ENCODE measurements around the gene DCLK1. TPM values are rescaled to one million over a fixed set of nuclear protein-coding genes. Genes with fewer than 3 reads are reported as not detected.
A peak's percentile ranks its signal among the peaks of the same experiment; 100 is the strongest.
"Not testable (repeated sequence)": the region's sequence is repeated elsewhere in the genome, so short reads cannot be mapped to it uniquely, and the experiment has no call there.

DCLK1 gene
- total RNA-seq, 1 experiment from 2014 or later: 36.2 TPM

DNA sequence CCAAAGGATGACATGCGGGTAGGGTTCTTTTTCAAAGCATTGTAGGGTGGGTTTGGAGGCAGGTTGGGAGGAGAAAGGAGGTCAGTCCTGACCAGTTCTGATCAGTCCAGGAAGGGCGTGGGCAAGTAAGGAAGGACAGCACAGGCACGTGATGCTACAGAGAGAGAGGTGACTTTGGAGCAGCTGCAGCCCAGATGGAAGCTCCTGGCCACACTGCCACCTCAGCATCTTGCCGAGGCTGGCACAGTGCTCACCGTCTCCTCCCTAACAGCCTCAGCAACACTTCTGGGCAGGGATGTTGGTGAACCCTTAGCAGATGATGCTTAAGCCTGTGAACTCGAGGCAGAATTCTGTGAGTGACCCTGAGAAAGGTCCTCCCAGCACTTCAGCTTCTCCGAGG lies 155.1 kb downstream of the DCLK1 start:
- H3K4ac ChIP-seq (ENCODE audit: low read depth, low read length): no peak overlapping the region
- H4K91ac ChIP-seq (ENCODE audit: insufficient read length, low read depth, low read length): no peak overlapping the region
- H3T11ph ChIP-seq (ENCODE audit: low read length): no peak overlapping the region
- H3K27ac ChIP-seq (ENCODE audit: insufficient read length, low read depth, low read length): no peak overlapping the region
- H2AK5ac ChIP-seq (ENCODE audit: insufficient read length, low read length): no peak overlapping the region
- no peak overlapping the region for H3K23ac ChIP-seq (ENCODE audit: insufficient read length, low read depth, low read length)
- no peak overlapping the region for H2BK20ac ChIP-seq (ENCODE audit: low read depth, low read length, poor library complexity, severe bottlenecking)
- H4K5ac ChIP-seq (ENCODE audit: insufficient read length, low read depth, low read length): no peak overlapping the region
- no peak overlapping the region; the same call in 1 of the 2 replicates for H3K14ac ChIP-seq (ENCODE audit: insufficient read depth, low read length)
- H2BK5ac ChIP-seq (ENCODE audit: insufficient read length, low read length): no peak overlapping the region
- no peaks in the 10 kb centered on the region for H3K27me3 ChIP-seq (ENCODE audit: insufficient read depth, low read length)
- peaks cover 4% of the 10 kb centered on the region for H3K9me3 ChIP-seq (ENCODE audit: control insufficient read depth, low read depth, low read length)
- H2BK15ac ChIP-seq (ENCODE audit: low read depth, low read length): no peak overlapping the region
- DNase-seq: no peak
- H2AFZ ChIP-seq (ENCODE audit: low read length): no peak overlapping the region
- Mint-ChIP-seq H3K4me1 (peaks cover 16 to 19% of the 10 kb centered on the region in 2 experiments), H3K4me3 (no peak overlapping the region), H3K9me3 (peaks cover 27 to 31% of the 10 kb centered on the region in 2 experiments), H3K36me3 (ENCODE audit: insufficient read depth in 1 of 3, low read depth in 3 of 3) (peaks cover 19 to 43% (median 20%) of the 10 kb centered on the region in 3 experiments), H3K27ac (peak overlapping the region in 1 of 3 experiments; percentile 83; a peak in 1 of 7 replicates), H3K27me3 (ENCODE audit: low read depth) (no peaks in the 10 kb centered on the region)
- H3K79me2 ChIP-seq (ENCODE audit: insufficient read depth, low read length): no peaks in the 10 kb centered on the region
- no peak overlapping the region for H3K4me2 ChIP-seq (ENCODE audit: insufficient read depth, insufficient read length, low read length)
- no peak overlapping the region for H2BK120ac ChIP-seq (ENCODE audit: low read depth, low read length, poor library complexity, severe bottlenecking)
- H4K20me1 ChIP-seq (ENCODE audit: control insufficient read depth, insufficient read depth, insufficient read length): no peaks in the 10 kb centered on the region
- H3K56ac ChIP-seq (ENCODE audit: insufficient read length, low read depth, low read length): no peak overlapping the region
- H3K18ac ChIP-seq (ENCODE audit: insufficient read length, low read depth, low read length): no peak overlapping the region
- H3K79me1 ChIP-seq (ENCODE audit: insufficient read depth, low read depth, low read length, poor library complexity, severe bottlenecking): no peaks in the 10 kb centered on the region
- no peak overlapping the region for H4K8ac ChIP-seq (replicated peaks; ENCODE audit: insufficient read length, low read depth, low read length)
- TF ChIP-seq, protein P1, sequence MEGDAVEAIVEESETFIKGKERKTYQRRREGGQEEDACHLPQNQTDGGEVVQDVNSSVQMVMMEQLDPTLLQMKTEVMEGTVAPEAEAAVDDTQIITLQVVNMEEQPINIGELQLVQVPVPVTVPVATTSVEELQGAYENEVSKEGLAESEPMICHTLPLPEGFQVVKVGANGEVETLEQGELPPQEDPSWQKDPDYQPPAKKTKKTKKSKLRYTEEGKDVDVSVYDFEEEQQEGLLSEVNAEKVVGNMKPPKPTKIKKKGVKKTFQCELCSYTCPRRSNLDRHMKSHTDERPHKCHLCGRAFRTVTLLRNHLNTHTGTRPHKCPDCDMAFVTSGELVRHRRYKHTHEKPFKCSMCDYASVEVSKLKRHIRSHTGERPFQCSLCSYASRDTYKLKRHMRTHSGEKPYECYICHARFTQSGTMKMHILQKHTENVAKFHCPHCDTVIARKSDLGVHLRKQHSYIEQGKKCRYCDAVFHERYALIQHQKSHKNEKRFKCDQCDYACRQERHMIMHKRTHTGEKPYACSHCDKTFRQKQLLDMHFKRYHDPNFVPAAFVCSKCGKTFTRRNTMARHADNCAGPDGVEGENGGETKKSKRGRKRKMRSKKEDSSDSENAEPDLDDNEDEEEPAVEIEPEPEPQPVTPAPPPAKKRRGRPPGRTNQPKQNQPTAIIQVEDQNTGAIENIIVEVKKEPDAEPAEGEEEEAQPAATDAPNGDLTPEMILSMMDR (conservative IDR thresholded peaks at IDR 0.05): no peak
- H3K9ac ChIP-seq (ENCODE audit: extremely low read depth, insufficient read length, low read length): no peak overlapping the region
- H2BK12ac ChIP-seq (ENCODE audit: insufficient read length, low read depth, low read length): no peak overlapping the region
- H3K4me1 ChIP-seq (ENCODE audit: insufficient read depth, low read length): no peaks in the 10 kb centered on the region
- no CpG with 5 or more reads among the region's 7 CpGs for WGBS (ENCODE audit: extremely low coverage, insufficient read length, low lambda C conversion rate)
- no peaks in the 10 kb centered on the region for H3K23me2 ChIP-seq (ENCODE audit: insufficient read length, low read depth, low read length, poor library complexity, severe bottlenecking)

DNA sequence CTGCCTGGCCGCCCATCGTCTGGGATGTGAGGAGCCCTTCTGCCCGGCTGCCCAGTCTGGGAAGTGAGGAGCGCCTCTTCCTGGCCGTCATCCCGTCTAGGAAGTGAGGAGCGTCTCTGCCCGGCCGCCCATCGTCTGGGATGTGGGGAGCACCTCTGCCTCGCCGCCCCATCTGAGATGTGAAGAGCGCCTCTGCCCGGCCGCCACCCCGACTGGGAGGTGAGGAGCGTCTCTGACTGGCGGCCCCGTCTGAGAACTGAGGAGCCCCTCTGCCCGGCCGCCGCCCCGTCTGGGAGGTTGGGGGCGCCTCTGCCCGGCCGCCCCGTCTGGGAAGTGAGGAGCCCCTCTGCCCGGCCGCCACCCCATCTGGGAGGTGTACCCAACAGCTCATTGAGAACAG lies 164.2 kb downstream of the DCLK1 start:
- H3K14ac ChIP-seq (ENCODE audit: insufficient read depth, low read length); H2BK15ac ChIP-seq (ENCODE audit: low read depth, low read length); H2BK120ac ChIP-seq (ENCODE audit: low read depth, low read length, poor library complexity, severe bottlenecking); H3K27me3 Mint-ChIP-seq (ENCODE audit: low read depth); H2BK5ac ChIP-seq (ENCODE audit: insufficient read length, low read length); H2BK20ac ChIP-seq (ENCODE audit: low read depth, low read length, poor library complexity, severe bottlenecking); H4K91ac ChIP-seq (ENCODE audit: insufficient read length, low read depth, low read length); H3K27ac Mint-ChIP-seq; H4K5ac ChIP-seq (ENCODE audit: insufficient read length, low read depth, low read length); H2AK5ac ChIP-seq (ENCODE audit: insufficient read length, low read length); H3K56ac ChIP-seq (ENCODE audit: insufficient read length, low read depth, low read length); H2AFZ ChIP-seq (ENCODE audit: low read length); H3K4me2 ChIP-seq (ENCODE audit: insufficient read depth, insufficient read length, low read length); H3K27me3 ChIP-seq (ENCODE audit: insufficient read depth, low read length); H3K4me1 Mint-ChIP-seq; H3K18ac ChIP-seq (ENCODE audit: insufficient read length, low read depth, low read length); H4K8ac ChIP-seq (replicated peaks; ENCODE audit: insufficient read length, low read depth, low read length); H2BK12ac ChIP-seq (ENCODE audit: insufficient read length, low read depth, low read length); H3K4me1 ChIP-seq (ENCODE audit: insufficient read depth, low read length); H3K79me2 ChIP-seq (ENCODE audit: insufficient read depth, low read length); H3K4ac ChIP-seq (ENCODE audit: low read depth, low read length); H4K20me1 ChIP-seq (ENCODE audit: control insufficient read depth, insufficient read depth, insufficient read length); H3K9ac ChIP-seq (ENCODE audit: extremely low read depth, insufficient read length, low read length); H3K23me2 ChIP-seq (ENCODE audit: insufficient read length, low read depth, low read length, poor library complexity, severe bottlenecking); DNase-seq; H3K23ac ChIP-seq (ENCODE audit: insufficient read length, low read depth, low read length); H3K4me3 Mint-ChIP-seq; H3K79me1 ChIP-seq (ENCODE audit: insufficient read depth, low read depth, low read length, poor library complexity, severe bottlenecking); H3T11ph ChIP-seq (ENCODE audit: low read length); H3K27ac ChIP-seq (ENCODE audit: insufficient read length, low read depth, low read length): not testable (repeated sequence)
- H3K9me3 Mint-ChIP-seq: peaks cover 27 to 36% of the 10 kb centered on the region in 2 experiments
- no CpG with 5 or more reads among the region's 29 CpGs for WGBS (ENCODE audit: extremely low coverage, insufficient read length, low lambda C conversion rate)
- H3K9me3 ChIP-seq (ENCODE audit: control insufficient read depth, low read depth, low read length): peaks cover 11% of the 10 kb centered on the region
- H3K36me3 Mint-ChIP-seq (ENCODE audit: insufficient read depth in 1 of 3, low read depth in 3 of 3): peaks cover 15 to 30% (median 16%) of the 10 kb centered on the region in 3 experiments
